Measurements from ENCODE around the gene CCNE1.
A peak's percentile ranks its signal among the peaks of the same experiment; 100 is the strongest.
"Not testable (repeated sequence)": the region's sequence is repeated elsewhere in the genome, so short reads cannot be mapped to it uniquely, and the experiment has no call there.

Gene CCNE1

GRCh38 chr19:29819300-29819699 is 7.5 kb downstream of the CCNE1 start:
- DNase-seq: no peak

DNA sequence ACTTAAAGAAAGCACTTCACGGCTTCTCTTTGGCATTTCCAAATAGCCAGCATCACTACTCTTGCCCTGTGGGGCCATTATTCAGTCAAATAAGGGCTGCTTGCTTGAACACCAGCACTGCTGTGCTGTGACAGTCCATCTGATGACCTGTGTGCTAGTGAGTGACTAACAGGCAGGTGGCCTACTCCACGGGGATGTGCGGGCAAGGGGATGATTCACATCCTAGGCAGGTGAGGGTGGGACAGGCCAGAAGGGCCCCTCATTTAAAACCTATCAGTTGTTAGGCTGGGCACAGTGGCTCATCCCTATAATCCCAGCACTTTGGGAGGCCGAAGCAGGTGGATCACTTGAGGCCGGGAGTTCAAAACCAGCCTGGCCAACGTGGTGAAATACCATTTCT is 8.2 kb downstream of the CCNE1 start:
- DNase-seq: no peak

DNA sequence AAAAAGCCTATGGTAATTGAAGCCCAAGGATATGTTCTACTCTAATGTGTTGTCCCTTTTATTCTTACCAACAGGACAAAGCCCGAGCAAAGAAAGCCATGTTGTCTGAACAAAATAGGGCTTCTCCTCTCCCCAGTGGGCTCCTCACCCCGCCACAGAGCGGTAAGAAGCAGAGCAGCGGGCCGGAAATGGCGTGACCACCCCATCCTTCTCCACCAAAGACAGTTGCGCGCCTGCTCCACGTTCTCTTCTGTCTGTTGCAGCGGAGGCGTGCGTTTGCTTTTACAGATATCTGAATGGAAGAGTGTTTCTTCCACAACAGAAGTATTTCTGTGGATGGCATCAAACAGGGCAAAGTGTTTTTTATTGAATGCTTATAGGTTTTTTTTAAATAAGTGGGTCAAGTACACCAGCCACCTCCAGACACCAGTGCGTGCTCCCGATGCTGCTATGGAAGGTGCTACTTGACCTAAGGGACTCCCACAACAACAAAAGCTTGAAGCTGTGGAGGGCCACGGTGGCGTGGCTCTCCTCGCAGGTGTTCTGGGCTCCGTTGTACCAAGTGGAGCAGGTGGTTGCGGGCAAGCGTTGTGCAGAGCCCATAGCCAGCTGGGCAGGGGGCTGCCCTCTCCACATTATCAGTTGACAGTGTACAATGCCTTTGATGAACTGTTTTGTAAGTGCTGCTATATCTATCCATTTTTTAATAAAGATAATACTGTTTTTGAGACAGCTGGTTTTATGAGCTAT is 12.0 kb downstream of the CCNE1 start:
- DNase-seq: no peak

DNA sequence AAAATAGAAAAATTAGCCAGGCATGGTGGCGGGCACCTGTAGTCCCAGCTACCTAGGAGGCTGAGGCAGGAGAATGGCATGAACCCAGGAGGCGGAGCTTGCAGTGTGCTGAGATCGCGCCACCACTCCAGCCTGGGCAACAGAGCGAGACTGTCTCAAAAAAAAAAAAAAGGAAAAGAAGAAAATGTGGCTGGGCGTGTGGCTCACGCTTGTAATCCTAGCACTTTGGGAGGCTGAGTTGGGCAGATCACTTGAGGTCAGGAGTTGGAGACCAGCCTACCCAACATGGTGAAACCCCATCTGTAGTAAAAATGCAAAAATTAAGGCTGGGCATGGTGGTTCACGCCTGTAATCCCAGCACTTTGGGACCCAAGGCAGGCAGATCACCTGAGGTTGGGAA is 13.5 kb downstream of the CCNE1 start:
- DNase-seq: not testable (repeated sequence)

DNA sequence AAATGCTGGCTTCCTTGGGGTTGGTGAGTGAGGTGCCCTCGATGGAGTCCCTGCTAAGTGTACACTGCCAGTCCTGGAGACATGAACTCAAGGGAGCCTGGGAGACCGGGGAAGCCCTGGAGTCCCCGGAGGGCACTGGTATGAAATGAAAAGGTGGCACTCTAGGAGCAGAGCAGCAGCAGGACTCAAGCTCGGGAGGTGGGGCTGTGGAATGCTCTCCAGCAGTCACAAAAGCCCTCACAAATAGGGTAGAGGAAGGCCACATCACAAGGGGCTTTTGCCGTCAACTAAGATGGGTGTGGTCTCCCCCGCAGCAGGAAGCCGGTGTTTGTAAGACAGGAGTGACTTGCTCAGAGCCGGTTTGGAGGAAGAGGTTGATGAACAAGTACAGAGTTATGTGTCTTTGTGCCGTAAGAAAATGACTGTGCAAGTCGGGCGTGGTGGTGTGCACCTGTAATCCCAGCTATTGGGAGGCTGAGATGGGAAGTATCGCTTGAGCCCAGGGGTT is 19.3 kb downstream of the CCNE1 start:
- DNase-seq: no peak

DNA sequence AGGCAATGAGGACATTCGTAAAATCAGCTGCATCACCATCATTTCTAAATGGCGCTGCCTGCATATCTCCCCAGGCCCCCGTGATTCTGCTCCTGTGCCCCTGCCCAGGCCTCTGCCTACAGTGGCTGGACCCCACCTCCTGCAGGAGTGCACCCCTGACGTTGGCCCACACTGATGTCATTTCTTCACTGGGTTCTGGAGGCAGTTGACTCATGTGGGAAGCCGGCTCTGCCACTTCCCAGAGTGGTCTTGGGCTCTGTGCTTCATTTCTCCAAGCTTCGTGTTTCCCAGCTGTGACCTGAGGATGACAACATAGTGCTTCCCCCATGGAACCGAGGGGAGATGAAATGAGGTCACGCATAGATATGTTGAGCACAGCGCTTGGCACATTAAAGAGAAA is 19.9 kb downstream of the CCNE1 start:
- no peak for DNase-seq

GRCh38 chr19:29832801-29833200 is 21.0 kb downstream of the CCNE1 start:
- no peak for DNase-seq

GRCh38 chr19:29833614-29834261 is 21.9 kb downstream of the CCNE1 start:
- DNase-seq: no peak

DNA sequence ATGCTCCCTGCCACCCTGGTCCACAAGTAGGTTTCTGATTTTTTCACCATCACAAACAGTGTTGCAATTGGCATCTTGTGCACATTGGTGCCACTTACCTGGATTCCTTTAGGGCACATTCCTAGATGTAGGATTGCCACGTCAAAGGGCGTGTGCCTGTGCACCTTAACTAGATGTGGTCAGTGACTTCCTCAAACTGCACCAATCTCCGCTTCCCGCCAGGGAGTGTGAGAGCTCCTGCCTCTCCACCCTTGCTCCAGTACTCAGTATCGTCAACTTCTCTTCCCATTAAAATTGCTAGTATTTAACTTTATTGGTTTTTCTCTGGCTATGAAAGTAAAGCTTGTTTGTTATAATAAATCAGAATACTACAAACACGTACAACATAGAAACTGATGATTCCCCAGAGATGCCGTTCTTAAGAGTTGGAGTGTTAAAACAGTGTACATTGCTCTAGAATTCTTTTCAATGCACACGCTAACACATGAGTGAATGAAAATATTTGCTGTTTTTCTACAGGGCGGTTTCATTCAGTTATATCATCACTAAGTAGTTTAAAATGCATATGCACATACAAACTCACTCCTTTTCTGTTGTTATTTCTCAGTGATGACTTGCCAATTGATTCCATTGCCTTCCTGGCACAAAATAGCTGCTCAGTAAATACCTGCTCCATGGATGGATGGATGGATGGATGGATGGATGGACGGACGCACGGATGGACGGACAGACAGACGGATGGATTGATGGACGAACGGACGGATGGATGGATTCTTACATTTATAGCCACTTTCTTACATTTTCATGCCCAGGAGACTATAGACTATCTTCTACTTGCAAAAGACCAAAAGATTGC is 23.4 kb downstream of the CCNE1 start:
- no peak for DNase-seq

- DNase-seq: no peak
Measured at GRCh38 chr19:29836409-29836825, 24.6 kb downstream of the CCNE1 start.

- no peak for DNase-seq
Measured at GRCh38 chr19:29837448-29837981, 25.7 kb downstream of the CCNE1 start.

- no peak for DNase-seq
Measured at GRCh38 chr19:29837996-29838395, 26.2 kb downstream of the CCNE1 start.

- DNase-seq: no peak
Measured at GRCh38 chr19:29840066-29840950, 28.5 kb downstream of the CCNE1 start.

GRCh38 chr19:29841209-29841558 is 29.4 kb downstream of the CCNE1 start:
- no peak for DNase-seq

DNA sequence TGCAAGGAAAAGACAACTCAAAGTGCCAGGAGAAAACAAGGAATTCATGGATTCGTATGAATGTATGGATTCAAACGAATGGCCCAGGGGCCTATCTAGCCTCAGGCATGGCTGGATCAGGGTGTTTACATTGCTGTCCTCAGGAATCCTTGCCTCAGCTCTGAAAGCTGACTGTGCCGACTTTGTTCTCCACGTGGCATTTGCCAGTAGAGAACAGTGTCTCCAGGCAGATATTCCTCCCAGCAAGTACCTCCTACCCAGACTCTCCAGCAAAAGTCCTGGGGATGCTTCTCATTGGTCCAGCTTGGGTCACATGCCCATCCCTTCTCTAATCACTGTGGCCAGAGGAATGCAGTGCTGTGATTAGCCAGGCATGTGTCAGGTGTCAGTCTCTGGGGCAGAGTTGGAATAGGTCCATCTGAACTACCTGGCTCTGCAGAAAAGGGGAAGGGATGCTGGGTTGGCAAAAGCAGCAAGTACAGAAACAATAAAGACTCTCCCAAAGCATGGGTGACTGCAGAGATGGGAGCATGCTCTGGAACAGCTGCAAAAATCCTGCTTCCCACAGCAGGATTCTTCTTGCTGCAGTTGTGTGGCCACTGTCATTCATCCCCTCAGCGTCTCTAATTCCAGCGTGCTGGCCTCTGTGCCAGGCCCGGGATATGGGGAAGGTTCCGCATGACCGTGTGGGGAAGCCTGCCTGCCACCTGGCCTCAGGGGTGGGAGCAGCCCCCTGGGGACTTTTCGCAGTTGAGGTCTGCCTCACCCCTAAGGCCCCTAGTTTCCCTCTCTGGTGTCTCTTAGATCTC is 30.0 kb downstream of the CCNE1 start:
- DNase-seq: peak; percentile 22 to 34 (median 30)

DNA sequence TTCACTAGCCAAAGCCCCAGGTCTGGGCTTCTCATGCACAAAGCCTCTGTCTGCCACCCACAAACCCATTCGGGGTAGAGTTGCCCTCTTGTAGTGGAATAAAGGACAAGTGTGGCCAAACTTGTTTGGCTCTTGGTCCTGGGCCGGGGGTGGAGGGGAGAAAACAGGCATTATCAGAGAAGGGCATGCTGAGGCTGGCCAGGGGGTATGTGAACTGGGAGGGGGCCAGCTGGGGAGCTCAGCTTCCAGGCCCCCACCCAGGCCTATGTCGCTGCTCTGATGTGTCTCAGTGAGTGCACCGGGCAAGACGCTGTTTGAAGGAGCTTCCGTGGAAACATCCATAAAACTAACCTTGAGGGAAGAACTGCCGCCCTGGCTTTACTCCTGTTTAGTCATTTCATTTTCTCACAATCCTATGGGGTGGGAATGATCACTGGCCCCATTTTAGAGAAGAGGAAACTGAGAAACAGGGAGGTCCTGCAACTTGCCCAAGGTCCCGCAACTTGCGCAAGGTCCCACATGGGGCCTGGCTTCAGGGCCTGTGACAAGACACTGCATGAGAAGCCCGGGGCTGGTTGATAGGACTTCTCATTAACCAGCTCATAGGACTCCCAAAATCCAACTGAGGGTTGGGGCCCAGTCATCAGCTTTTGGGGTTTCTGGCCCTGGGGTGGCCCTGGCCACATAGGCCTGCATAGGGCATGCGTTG is 30.8 kb downstream of the CCNE1 start:
- DNase-seq: peak; percentile 47 to 55 (median 53)

- DNase-seq: peak; percentile 42 to 67 (median 51)
Measured at GRCh38 chr19:29843180-29844051, 31.6 kb downstream of the CCNE1 start.

DNA sequence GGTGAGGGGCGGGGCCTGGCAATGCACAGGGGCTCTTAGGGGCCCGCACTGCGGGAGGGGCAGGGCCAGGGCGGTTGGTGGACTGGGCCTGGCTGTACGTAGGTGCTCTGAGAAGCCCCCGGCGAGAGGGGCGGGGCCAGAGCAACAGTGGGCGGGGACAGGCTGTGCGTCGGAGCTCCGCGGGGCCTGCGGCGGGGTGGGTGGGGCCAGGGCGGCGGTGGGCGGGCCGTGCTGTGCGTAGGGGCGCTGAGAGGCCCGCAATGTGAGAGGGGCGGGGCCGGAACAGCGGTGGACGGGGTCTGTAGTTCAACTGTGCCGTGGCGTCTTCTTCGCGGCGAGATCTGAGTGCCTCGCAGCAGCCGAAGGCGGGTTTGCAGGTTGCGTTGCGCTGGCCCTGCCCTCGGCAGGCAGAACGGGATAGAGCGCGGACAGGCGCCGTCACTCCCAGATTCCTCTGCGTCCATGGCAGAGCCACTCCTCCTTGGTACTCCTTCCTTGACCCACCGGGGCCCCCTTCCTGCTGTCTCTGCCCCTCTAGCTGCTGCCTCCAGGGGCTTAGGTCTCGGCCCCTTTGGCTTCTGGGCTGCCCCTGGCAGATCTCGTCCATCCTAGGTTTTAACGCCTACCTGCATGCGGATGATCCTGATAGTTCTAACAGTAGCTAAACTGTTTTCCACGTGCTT is 33.2 kb downstream of the CCNE1 start:
- peak; percentile 90 to 97 (median 94) for DNase-seq

All from suppressor macrophage treated with lipopolysaccharide for 1 hour (primary cell).